Left lobe of liver (tissue), 2 donors: Measurements from ENCODE around the gene LAGE3. TPM values are rescaled to one million over a fixed set of nuclear protein-coding genes. Genes with fewer than 3 reads are reported as not detected.
A peak's percentile ranks its signal among the peaks of the same experiment; 100 is the strongest.
"Not testable (repeated sequence)": the region's sequence is repeated elsewhere in the genome, so short reads cannot be mapped to it uniquely, and the experiment has no call there.

ENCODE experiments used
- ATAC-seq: fragments of 200-7000 bp; cut with Tn5 transposase; one replicate; pipeline ENCODE4 v1.9.1; 2020; ENCODE audit warnings: mild to moderate bottlenecking, moderate library complexity
- DNase-seq: peaks from one replicate; pipeline ENCODE4 v3.0.0-alpha.2; 2020; ENCODE audit warnings: low spot score
- total RNA-seq: library from RNA; stranded (reverse); gene quantifications from one replicate; pipeline ENCODE4 v1.2.1, GENCODE V29; 2021
- donor health status: DM: no; HTN: no; CAD: no; lungs with moderate emphysema.
- donor health status: DM: no; HTN: yes; CAD: no.

The LAGE3 gene
- total RNA-seq, 1 donor from 2014 or later, result 12.0 TPM

- DNase-seq (no peak), ATAC-seq (no peak)
These were observed 23.9 kb upstream of the LAGE3 start for GRCh38 chrX:154502989-154503388.

- no peak for ATAC-seq
- DNase-seq, result no peak
These were observed 23.0 kb upstream of the LAGE3 start for GRCh38 chrX:154502098-154502497.

- ATAC-seq, DNase-seq: not testable (repeated sequence)
These were observed 22.3 kb upstream of the LAGE3 start for GRCh38 chrX:154501423-154501822.

GRCh38 chrX:154496591-154497137 is 17.6 kb upstream of the LAGE3 start:
- ATAC-seq, result not testable (repeated sequence)

GRCh38 chrX:154495472-154495922 is 16.4 kb upstream of the LAGE3 start:
- no peak for ATAC-seq

More at GRCh38 chrX:154496591-154497137, 17.6 kb upstream of the LAGE3 start:
- DNase-seq, result not testable (repeated sequence)

GRCh38 chrX:154494715-154495114 is 15.6 kb upstream of the LAGE3 start:
- no peak for DNase-seq
- ATAC-seq, result no peak

More at GRCh38 chrX:154495472-154495922, 16.4 kb upstream of the LAGE3 start:
- no peak for DNase-seq

- ATAC-seq (peak; percentile 85), DNase-seq (peak; percentile 95)
These were observed 11.5 kb upstream of the LAGE3 start, which contains the start of gene SLC10A3 for GRCh38 chrX:154490414-154491083. TSS of gene SLC10A3 (minus strand) at chrX:154490629. CDS start at chrX:154488940, 1,689 bp downstream.

- no peak for DNase-seq
- no peak for ATAC-seq
These were observed 10.9 kb upstream of the LAGE3 start for GRCh38 chrX:154490021-154490413.

- no peak for ATAC-seq
- DNase-seq, result no peak
These were observed 10.1 kb upstream of the LAGE3 start for GRCh38 chrX:154489182-154489581.

- no peak for DNase-seq
- no peak for ATAC-seq
These were observed 9.4 kb upstream of the LAGE3 start for GRCh38 chrX:154488336-154489075.

GRCh38 chrX:154487518-154488290 is 8.6 kb upstream of the LAGE3 start:
- ATAC-seq (no peak), DNase-seq (no peak)

GRCh38 chrX:154486396-154487207 is 7.5 kb upstream of the LAGE3 start, which contains the start of gene UBL4A:
TSS of gene UBL4A (minus strand) at chrX:154486615. CDS start at chrX:154486584, 31 bp downstream.
- ATAC-seq (peak; percentile 63), DNase-seq (peak; percentile 61)

GRCh38 chrX:154486052-154486395 is 6.9 kb upstream of the LAGE3 start:
- ATAC-seq (no peak), DNase-seq (peak; percentile 54)

- ATAC-seq (peak; percentile 49), DNase-seq (no peak)
These were observed 6.3 kb upstream of the LAGE3 start for GRCh38 chrX:154485150-154486051.

GRCh38 chrX:154484255-154485149 is 5.4 kb upstream of the LAGE3 start:
- ATAC-seq (no peak), DNase-seq (no peak)

- ATAC-seq (no peak), DNase-seq (no peak)
These were observed 4.2 kb upstream of the LAGE3 start for GRCh38 chrX:154483325-154483724.

- ATAC-seq, result no peak
- no peak for DNase-seq
These were observed 3.7 kb upstream of the LAGE3 start for GRCh38 chrX:154482786-154483185.
